ENCODE results near the gene RASSF1. TPM values are rescaled to one million over a fixed set of nuclear protein-coding genes. Genes with fewer than 3 reads are reported as not detected.

The RASSF1 gene
- total RNA-seq, 2 experiments from 2014 or later = 68.0 to 71.2 TPM

DNA sequence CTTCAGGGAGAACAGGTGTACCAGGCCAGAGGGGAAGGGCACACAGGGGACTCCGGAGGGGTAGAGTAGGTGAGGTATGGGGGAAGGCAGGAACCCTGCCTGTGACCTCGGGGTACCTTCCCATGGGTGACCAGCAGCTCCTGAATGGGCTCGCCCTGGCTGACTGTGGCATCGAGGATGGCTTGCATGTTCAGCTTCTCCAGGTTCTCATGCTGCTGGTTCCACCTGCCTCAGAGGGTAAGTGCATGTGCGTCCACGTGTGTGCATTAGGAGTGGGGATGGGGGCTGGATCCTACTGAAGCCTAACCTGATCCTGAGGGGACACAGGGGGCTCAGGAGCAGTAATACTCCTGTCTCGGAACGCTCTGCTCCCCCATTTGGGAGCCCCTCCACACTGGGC is 4.4 kb upstream of the RASSF1 start:
- POLR2A ChIA-PET = interaction anchor here (0.9 to 2.2 kb wide), 2 partner anchors 8 to 45 kb away, joined by 3 to 21 read pairs; partner anchors contain the start of genes HYAL3 and NAA80
- CTCF ChIA-PET = interaction anchor here (1.0 kb wide), 1 partner anchor 9 kb away, joined by 4 read pairs; no protein-coding TSS in a partner anchor
- ATAC-seq (ENCODE audit: poor library complexity) (no peak), DNase-seq (no peak)
- H3K36me3 ChIP-seq (ENCODE audit: insufficient read depth, low read length) = peaks cover 18% of the 10 kb centered on the region
- H3K27me3 ChIP-seq (ENCODE audit: control insufficient read depth in 1 of 2, insufficient read depth in 2 of 2, low read length in 2 of 2) = no peaks in the 10 kb centered on the region
- H3K27me3 Mint-ChIP-seq = no peaks in the 10 kb centered on the region
- peaks cover 56% of the 10 kb centered on the region for H3K4me1 Mint-ChIP-seq (ENCODE audit: low read depth)
- H3K4me3 Mint-ChIP-seq = no peak overlapping the region
- peaks cover 19% of the 10 kb centered on the region for H3K36me3 Mint-ChIP-seq (ENCODE audit: low read depth)
- no peak overlapping the region for H3K27ac ChIP-seq (ENCODE audit: low read depth in 1 of 2, low read length in 2 of 2)
- H3K9me3 Mint-ChIP-seq = no peaks in the 10 kb centered on the region
- H3K9me3 ChIP-seq (ENCODE audit: control insufficient read depth in 1 of 2, insufficient read depth in 1 of 2, low read length in 2 of 2) = no peaks in the 10 kb centered on the region
- peak overlapping the region; percentile 39 for H3K4me3 ChIP-seq (ENCODE audit: low read length)
- H3K4me1 ChIP-seq (ENCODE audit: insufficient read depth, low read length) = peaks cover 73% of the 10 kb centered on the region
- intact Hi-C loops (cut with DNase I, micrococcal nuclease) = loop anchor here (5.0 kb wide), 1 partner anchor 267 kb away; the partner anchor contains the start of gene CISH (in 2 of the 2)
- H3K27ac Mint-ChIP-seq = no peak overlapping the region
- TF ChIP-seq, protein P1, sequence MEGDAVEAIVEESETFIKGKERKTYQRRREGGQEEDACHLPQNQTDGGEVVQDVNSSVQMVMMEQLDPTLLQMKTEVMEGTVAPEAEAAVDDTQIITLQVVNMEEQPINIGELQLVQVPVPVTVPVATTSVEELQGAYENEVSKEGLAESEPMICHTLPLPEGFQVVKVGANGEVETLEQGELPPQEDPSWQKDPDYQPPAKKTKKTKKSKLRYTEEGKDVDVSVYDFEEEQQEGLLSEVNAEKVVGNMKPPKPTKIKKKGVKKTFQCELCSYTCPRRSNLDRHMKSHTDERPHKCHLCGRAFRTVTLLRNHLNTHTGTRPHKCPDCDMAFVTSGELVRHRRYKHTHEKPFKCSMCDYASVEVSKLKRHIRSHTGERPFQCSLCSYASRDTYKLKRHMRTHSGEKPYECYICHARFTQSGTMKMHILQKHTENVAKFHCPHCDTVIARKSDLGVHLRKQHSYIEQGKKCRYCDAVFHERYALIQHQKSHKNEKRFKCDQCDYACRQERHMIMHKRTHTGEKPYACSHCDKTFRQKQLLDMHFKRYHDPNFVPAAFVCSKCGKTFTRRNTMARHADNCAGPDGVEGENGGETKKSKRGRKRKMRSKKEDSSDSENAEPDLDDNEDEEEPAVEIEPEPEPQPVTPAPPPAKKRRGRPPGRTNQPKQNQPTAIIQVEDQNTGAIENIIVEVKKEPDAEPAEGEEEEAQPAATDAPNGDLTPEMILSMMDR (IDR thresholded peaks at IDR 0.05) = no peak

- peaks cover 13% of the 10 kb centered on the region for H3K36me3 Mint-ChIP-seq (ENCODE audit: low read depth)
- no peak for ATAC-seq (ENCODE audit: poor library complexity)
- Histone ChIP-seq H3K9me3 (ENCODE audit: control insufficient read depth in 1 of 2, insufficient read depth in 1 of 2, low read length in 2 of 2) (no peaks in the 10 kb centered on the region), H3K36me3 (ENCODE audit: insufficient read depth, low read length) (peaks cover 8% of the 10 kb centered on the region), H3K27me3 (ENCODE audit: control insufficient read depth in 1 of 2, insufficient read depth in 2 of 2, low read length in 2 of 2) (no peaks in the 10 kb centered on the region), H3K4me3 (ENCODE audit: low read length) (no peak overlapping the region), H3K27ac (ENCODE audit: low read depth in 1 of 2, low read length in 2 of 2) (no peak overlapping the region), H3K4me1 (ENCODE audit: insufficient read depth, low read length) (peaks cover 73% of the 10 kb centered on the region)
- H3K4me3 Mint-ChIP-seq = peak overlapping the region; percentile 57
- DNase-seq = peak in 1 of 14 experiments; percentile 56
- CTCF ChIA-PET = no interaction called here
- TF ChIP-seq, protein P1 (IDR thresholded peaks at IDR 0.05) = no peak
- no peak overlapping the region for H3K27ac Mint-ChIP-seq
- H3K9me3 Mint-ChIP-seq = no peaks in the 10 kb centered on the region
- POLR2A ChIA-PET = interaction anchor here (7.9 kb wide), 1 partner anchor 6 kb away, joined by 214 read pairs; the partner anchor contains the start of genes CYB561D2 and NPRL2
- H3K4me1 Mint-ChIP-seq (ENCODE audit: low read depth) = peaks cover 60% of the 10 kb centered on the region
- no peaks in the 10 kb centered on the region for H3K27me3 Mint-ChIP-seq
- intact Hi-C loops (cut with DNase I, micrococcal nuclease) = no loop called here
These were observed 2.4 kb upstream of the RASSF1 start for GRCh38 chr3:50342813-50343633.

GRCh38 chr3:50341996-50342650 is 1.5 kb upstream of the RASSF1 start:
- H3K36me3 Mint-ChIP-seq (ENCODE audit: low read depth) = peaks cover 9% of the 10 kb centered on the region
- Histone ChIP-seq H3K27ac (ENCODE audit: low read depth in 1 of 2, low read length in 2 of 2) (peak overlapping the region; percentile 39 to 72), H3K36me3 (ENCODE audit: insufficient read depth, low read length) (no peaks in the 10 kb centered on the region), H3K27me3 (ENCODE audit: control insufficient read depth in 1 of 2, insufficient read depth in 2 of 2, low read length in 2 of 2) (no peaks in the 10 kb centered on the region), H3K4me3 (ENCODE audit: low read length) (no peak overlapping the region), H3K9me3 (ENCODE audit: control insufficient read depth in 1 of 2, insufficient read depth in 1 of 2, low read length in 2 of 2) (no peaks in the 10 kb centered on the region), H3K4me1 (ENCODE audit: insufficient read depth, low read length) (peaks cover 71% of the 10 kb centered on the region)
- no peaks in the 10 kb centered on the region for H3K9me3 Mint-ChIP-seq
- peaks cover 60% of the 10 kb centered on the region for H3K4me1 Mint-ChIP-seq (ENCODE audit: low read depth)
- CTCF ChIA-PET = interaction anchor here (2.0 kb wide), 1 partner anchor 18 kb away, joined by 6 read pairs; no protein-coding TSS in a partner anchor
- H3K27me3 Mint-ChIP-seq = no peaks in the 10 kb centered on the region
- TF ChIP-seq, protein P1 (IDR thresholded peaks at IDR 0.05) = no peak
- DNase-seq = no peak
- peak overlapping the region; percentile 84 for H3K4me3 Mint-ChIP-seq
- no peak for ATAC-seq (ENCODE audit: poor library complexity)
- H3K27ac Mint-ChIP-seq = peak overlapping the region; percentile 79
- intact Hi-C loops (cut with DNase I, micrococcal nuclease) = no loop called here
- POLR2A ChIA-PET = interaction anchor here (0.6 to 7.9 kb wide), 2 partner anchors 7 to 1611 kb away, joined by 3 to 214 read pairs; partner anchors contain the start of genes CYB561D2 and NPRL2

All from CD4-positive, alpha-beta T cell (primary cell).